HCT116 (cell line): ENCODE measurements around the gene VPS35L. TPM values are rescaled to one million over a fixed set of nuclear protein-coding genes. Genes with fewer than 3 reads are reported as not detected.

Experiments used
- ATAC-seq: fragments of 200-7000 bp; cut with Tn5 transposase; 2 replicates; pipeline ENCODE4 v1.9.1; 2020; ENCODE audit warnings: mild to moderate bottlenecking, moderate library complexity
- BruUV-seq: library from RNA; stranded (reverse); fragments of 400-500 nt; replicated peaks from 2 replicates; lab custom pipeline; 2021; lab: Mats Ljungman, UMichigan
- CTCF ChIA-PET: fragments of 300-600 bp; sonication (Branson Sonifier 250); formaldehyde crosslinking; loops from one replicate; lab custom pipeline; 2021; ENCODE audit warnings: antibody characterized with exemption; lab: Charles Lee
- POLR2A ChIA-PET: fragments of 300-600, 350-600 bp; sonication (Branson Sonifier 250); formaldehyde crosslinking; loops from one replicate; lab custom pipeline; 2021; ENCODE audit warnings: antibody characterized with exemption; lab: Charles Lee
- RAD21 ChIA-PET, 2 experiments: fragments of 300-600 bp; sonication (Branson Sonifier 250); formaldehyde crosslinking; loops; one replicate each; lab custom pipeline; 2023; ENCODE audit warnings: low total read pairs in 2 of 2; ENCODE audit not compliant: uncharacterized antibody in 2 of 2, unreplicated experiment in 2 of 2, low non-redundant PET in 1 of 2; lab: Charles Lee
- DNase-seq: peaks from one replicate; pipeline ENCODE4 v3.0.0-alpha.2; 2010; ENCODE audit warnings: low read depth, low spot score
- H2AFZ ChIP-seq: fragments of 200-600 bp; shearing (Covaris generic), sonication (generic); 2 replicates; pipeline ENCODE4 v1.6.1; 2017; ENCODE audit warnings: low read depth, mixed run types, mixed read lengths, antibody characterized with exemption, low read length; ENCODE audit not compliant: poor library complexity, severe bottlenecking
- H3K27ac ChIP-seq: 2 replicates; pipeline ENCODE4 v1.5.1; 2012; ENCODE audit warnings: low read depth, low read length
- H3K27me3 ChIP-seq: fragments of 200-600 bp; sonication (generic); 2 replicates; pipeline ENCODE4 v1.6.1; 2016; ENCODE audit warnings: mixed run types, low read length, mixed read lengths; ENCODE audit not compliant: insufficient read depth
- H3K36me3 ChIP-seq, 2 experiments: fragments of 200-500 bp in 1 of 2; fragments of 200-600 bp in 1 of 2; sonication (Bioruptor generic) in 1 of 2; sonication (generic) in 1 of 2; 2 replicates each; pipeline versions ENCODE4 v1.5.1 to v1.6.1; 2014 to 2016; ENCODE audit warnings: low read length in 2 of 2, inconsistent platforms in 1 of 2, mixed read lengths in 1 of 2, mixed run types in 1 of 2; ENCODE audit not compliant: insufficient read depth in 2 of 2, control insufficient read depth in 1 of 2
- H3K4me1 ChIP-seq, 2 experiments: fragments of 200-600 bp in 1 of 2; sonication (generic) in 1 of 2; 2 replicates each; pipeline versions ENCODE4 v1.5.1 to v1.6.1; 2012 to 2017; ENCODE audit warnings: low read length in 2 of 2, inconsistent platforms in 1 of 2, mild to moderate bottlenecking in 1 of 2, mixed read lengths in 1 of 2, mixed run types in 1 of 2, moderate library complexity in 1 of 2; ENCODE audit not compliant: insufficient read depth in 2 of 2, control insufficient read depth in 1 of 2
- H3K4me2 ChIP-seq: fragments of 200-600 bp; sonication (generic); 2 replicates; pipeline ENCODE4 v1.6.1; 2017; ENCODE audit warnings: mixed run types, low read length, mixed read lengths
- H3K4me3 ChIP-seq, 2 experiments: fragments of 200-600 bp in 1 of 2; sonication (generic) in 1 of 2; replicated peaks in 1 of 2; 2 replicates each; pipeline ENCODE4 v1.5.1; 2011 to 2016; ENCODE audit warnings: low read length in 2 of 2, control low read depth in 1 of 2, low read depth in 1 of 2, mild to moderate bottlenecking in 1 of 2, mixed read lengths in 1 of 2, mixed run types in 1 of 2
- H3K79me2 ChIP-seq: fragments of 200-600 bp; sonication (generic); 2 replicates; pipeline ENCODE4 v1.6.1; 2017; ENCODE audit warnings: mild to moderate bottlenecking, mixed run types, low read length, moderate library complexity, mixed read lengths; ENCODE audit not compliant: insufficient read depth
- H3K9ac ChIP-seq: fragments of 200-600 bp; sonication (generic); 2 replicates; pipeline ENCODE4 v1.6.1; 2016; ENCODE audit warnings: low read length, mixed read lengths
- H3K9me2 ChIP-seq: fragments of 200-600 bp; sonication (generic), shearing (Covaris generic); 2 replicates; pipeline ENCODE4 v1.6.1; 2017; ENCODE audit warnings: mixed run types, mild to moderate bottlenecking, moderate library complexity; ENCODE audit not compliant: insufficient read depth
- H3K9me3 ChIP-seq, 2 experiments: fragments of 200-500 bp in 1 of 2; fragments of 200-600 bp in 1 of 2; sonication (Bioruptor generic) in 1 of 2; sonication (generic) in 1 of 2; 2 replicates each; pipeline ENCODE4 v1.6.1; 2014 to 2017; ENCODE audit warnings: low read length in 2 of 2, mixed read lengths in 2 of 2, inconsistent platforms in 1 of 2, low read depth in 1 of 2, mild to moderate bottlenecking in 1 of 2, mixed run types in 1 of 2, moderate library complexity in 1 of 2; ENCODE audit not compliant: control insufficient read depth in 1 of 2, insufficient read depth in 1 of 2
- H4K20me1 ChIP-seq: fragments of 200-600 bp; sonication (generic), shearing (Covaris generic); 2 replicates; pipeline ENCODE4 v1.6.1; 2017; ENCODE audit warnings: mixed run types, mild to moderate bottlenecking, moderate library complexity; ENCODE audit not compliant: insufficient read depth
- CBX3 ChIP-seq: IDR thresholded peaks from 2 replicates; pipeline ENCODE4 v1.6.1; 2012; ENCODE audit warnings: low read depth
- CEBPB ChIP-seq: IDR thresholded peaks from 2 replicates; pipeline ENCODE4 v1.6.1; 2012; ENCODE audit warnings: low read depth
- CTCF ChIP-seq, 3 experiments: fragments of 200-600 bp in 1 of 3; sonication (generic) in 1 of 3; IDR thresholded peaks in 2 of 3; conservative IDR thresholded peaks in 1 of 3; 2 replicates each; pipeline ENCODE4 v1.5.1; 2012 to 2017; ENCODE audit warnings: low read depth in 2 of 3, low read length in 2 of 3, antibody characterized with exemption in 1 of 3, borderline replicate concordance in 1 of 3, control low read depth in 1 of 3, mild to moderate bottlenecking in 1 of 3, mixed read lengths in 1 of 3, mixed run types in 1 of 3, moderate library complexity in 1 of 3; ENCODE audit not compliant: insufficient read depth in 1 of 3
- EGR1 ChIP-seq: IDR thresholded peaks from 2 replicates; pipeline ENCODE4 v1.6.1; 2012; ENCODE audit warnings: low read depth
- EZH2 ChIP-seq: fragments of 200-600 bp; sonication (generic); IDR thresholded peaks from 2 replicates; pipeline ENCODE4 v1.6.1; 2017; ENCODE audit warnings: antibody characterized with exemption, mixed run types
- EZH2phosphoT487 ChIP-seq: fragments of 200-600 bp; IDR thresholded peaks from 2 replicates; pipeline ENCODE4 v1.6.1; 2018; ENCODE audit warnings: antibody characterized with exemption, borderline replicate concordance
- FOSL1 ChIP-seq: IDR thresholded peaks from 2 replicates; pipeline ENCODE4 v1.6.1; 2012; ENCODE audit warnings: low read depth
- JUND ChIP-seq: IDR thresholded peaks from 2 replicates; pipeline ENCODE4 v1.6.1; 2012
- POLR2AphosphoS5 ChIP-seq: IDR thresholded peaks from 2 replicates; pipeline ENCODE4 v1.6.1; 2011; ENCODE audit warnings: mild to moderate bottlenecking, low read depth, low read length, moderate library complexity
- REST ChIP-seq: IDR thresholded peaks from 2 replicates; pipeline ENCODE4 v1.6.1; 2012; ENCODE audit warnings: low read depth
- SRF ChIP-seq: IDR thresholded peaks from 2 replicates; pipeline ENCODE4 v1.6.1; 2012; ENCODE audit warnings: low read depth
- TCF7L2 ChIP-seq: IDR thresholded peaks from 2 replicates; pipeline ENCODE4 v1.7.0; 2011; ENCODE audit warnings: borderline replicate concordance, inconsistent platforms; ENCODE audit not compliant: insufficient read depth, insufficient read length; ENCODE audit errors: extremely low read depth
- ZFX ChIP-seq: fragments of 450-650 bp; IDR thresholded peaks from 2 replicates; pipeline ENCODE4 v1.6.1; 2017
- ZNF274 ChIP-seq: fragments of 200-500 bp; sonication (Bioruptor generic); IDR thresholded peaks from 2 replicates; pipeline ENCODE4 v1.6.1; 2014; ENCODE audit warnings: mild to moderate bottlenecking, low read depth, low read length, inconsistent platforms
- intact Hi-C: fragments of 100-400 bp; cut with micrococcal nuclease; formaldehyde crosslinking; loops from 2 replicates; pipeline ENCODE4 v1.10.0; 2022
- total RNA-seq: library from RNA; stranded (reverse); gene quantifications from one replicate; pipeline ENCODE4 v1.2.1, GENCODE V29; 2021; ENCODE audit not compliant: unreplicated experiment
- TF ChIP-seq, protein P1 (sequence below): IDR thresholded peaks from 2 replicates; pipeline ENCODE4 v1.6.1; 2012
- TF ChIP-seq, protein P2 (sequence below): IDR thresholded peaks from 2 replicates; pipeline ENCODE4 v1.6.1; 2012

The VPS35L gene
- total RNA-seq, 1 experiment from 2014 or later = 21.4 TPM

DNA sequence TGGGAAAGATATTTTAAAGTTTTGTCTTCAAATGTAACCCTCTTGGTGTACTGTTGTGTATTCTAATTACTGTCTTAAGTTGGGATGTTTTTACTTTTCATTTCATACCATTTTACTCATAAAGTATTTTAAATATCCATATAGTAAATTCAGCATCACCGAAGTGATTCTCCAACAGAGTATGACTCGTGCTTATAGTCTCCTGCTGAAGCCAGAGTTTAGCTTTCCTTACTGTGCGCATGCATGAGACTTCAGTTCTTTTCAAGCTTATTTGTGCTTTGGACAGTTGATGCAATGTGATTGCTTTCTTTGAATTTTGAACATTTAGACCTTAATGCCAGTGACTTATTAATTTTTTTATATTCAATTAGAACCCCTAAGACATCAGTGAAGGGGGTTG lies 7.4 kb upstream of the VPS35L start:
- H3K27me3 ChIP-seq = no peaks in the 10 kb centered on the region
- TF ChIP-seq ZFX = no peak
- no peak for TF ChIP-seq EZH2
- no peak for TF ChIP-seq ZNF274
- TF ChIP-seq EGR1 = no peak
- TF ChIP-seq CBX3 = no peak
- TF ChIP-seq TCF7L2 = no peak
- TF ChIP-seq EZH2phosphoT487 = no peak
- TF ChIP-seq POLR2AphosphoS5 = no peak
- no peak for TF ChIP-seq CEBPB
- TF ChIP-seq CTCF (IDR thresholded peaks at IDR 0.05 in 2 of 3, conservative IDR thresholded peaks at IDR 0.05 in 1 of 3; ENCODE audit: borderline replicate concordance in 1 of 3, insufficient read depth in 1 of 3, low read depth in 2 of 3, low read length in 2 of 3) = no peak
- TF ChIP-seq SRF = no peak
- TF ChIP-seq, protein P1, sequence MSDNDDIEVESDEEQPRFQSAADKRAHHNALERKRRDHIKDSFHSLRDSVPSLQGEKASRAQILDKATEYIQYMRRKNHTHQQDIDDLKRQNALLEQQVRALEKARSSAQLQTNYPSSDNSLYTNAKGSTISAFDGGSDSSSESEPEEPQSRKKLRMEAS = no peak
- no peak for TF ChIP-seq JUND
- TF ChIP-seq FOSL1 = no peak
- TF ChIP-seq REST = no peak
- TF ChIP-seq, protein P2, sequence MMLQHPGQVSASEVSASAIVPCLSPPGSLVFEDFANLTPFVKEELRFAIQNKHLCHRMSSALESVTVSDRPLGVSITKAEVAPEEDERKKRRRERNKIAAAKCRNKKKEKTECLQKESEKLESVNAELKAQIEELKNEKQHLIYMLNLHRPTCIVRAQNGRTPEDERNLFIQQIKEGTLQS = no peak
- H3K79me2 ChIP-seq = no peaks in the 10 kb centered on the region
- RAD21 ChIA-PET = no interaction called here
- intact Hi-C loops = no loop called here
- no peaks in the 10 kb centered on the region for H3K9me3 ChIP-seq
- H3K27ac ChIP-seq = no peak overlapping the region
- H3K4me1 ChIP-seq = no peaks in the 10 kb centered on the region
- no peaks in the 10 kb centered on the region for H3K9me2 ChIP-seq
- POLR2A ChIA-PET = no interaction called here
- H3K4me2 ChIP-seq = no peak overlapping the region
- CTCF ChIA-PET = no interaction called here
- H4K20me1 ChIP-seq = no peaks in the 10 kb centered on the region
- no TSS peak for BruUV-seq
- no peak for DNase-seq
- H3K36me3 ChIP-seq = peaks cover 25 to 36% of the 10 kb centered on the region in 2 experiments
- no peak overlapping the region for H3K9ac ChIP-seq
- H2AFZ ChIP-seq = no peak overlapping the region
- no peak overlapping the region for H3K4me3 ChIP-seq
- no peak for ATAC-seq
